Esophagus (tissue), 2 donors: ENCODE data around the gene VSNL1. TPM values are rescaled to one million over a fixed set of nuclear protein-coding genes. Genes with fewer than 3 reads are reported as not detected.
A peak's percentile ranks its signal among the peaks of the same experiment; 100 is the strongest.

Source experiments
- H3K27ac ChIP-seq, 2 donors: one replicate each; pipeline ENCODE4 v1.5.1; 2013; ENCODE audit warnings: low read depth in 2 of 2, mild to moderate bottlenecking in 2 of 2, inconsistent platforms in 1 of 2, low read length in 1 of 2, moderate library complexity in 1 of 2
- H3K27me3 ChIP-seq, 2 donors: one replicate each; pipeline ENCODE4 v1.6.1; 2013; ENCODE audit warnings: low read length in 2 of 2, control low read depth in 1 of 2, mild to moderate bottlenecking in 1 of 2; ENCODE audit not compliant: insufficient read depth in 2 of 2, control insufficient read depth in 1 of 2
- H3K36me3 ChIP-seq, 2 donors: one replicate each; pipeline ENCODE4 v1.6.1; 2013; ENCODE audit warnings: low read length in 1 of 2; ENCODE audit not compliant: control insufficient read depth in 2 of 2, insufficient read depth in 2 of 2
- H3K4me1 ChIP-seq, 2 donors: one replicate each; pipeline ENCODE4 v1.6.1; 2013; ENCODE audit warnings: low read length in 1 of 2; ENCODE audit not compliant: control insufficient read depth in 2 of 2, insufficient read depth in 2 of 2
- H3K4me3 ChIP-seq, 2 donors: one replicate each; pipeline ENCODE4 v1.5.1; 2013; ENCODE audit warnings: low read length in 2 of 2, mild to moderate bottlenecking in 2 of 2, low read depth in 1 of 2, moderate library complexity in 1 of 2
- H3K9me3 ChIP-seq, 2 donors: one replicate each; pipeline ENCODE4 v1.6.1; 2013; ENCODE audit warnings: mild to moderate bottlenecking in 2 of 2, low read depth in 1 of 2, low read length in 1 of 2, moderate library complexity in 1 of 2; ENCODE audit not compliant: control insufficient read depth in 2 of 2, insufficient read depth in 1 of 2
- WGBS, 2 donors: extraction: QIAGEN DNeasy Blood & Tissue Kit; methylation state at CpG; one replicate each; pipeline ENCODE4 v1.1.7; 2013; 5-methylcytosine and 5-hydroxymethylcytosine counted together
- polyA plus RNA-seq, 2 donors: library from polyadenylated mRNA; stranded (reverse); fragments of 200-250 nt; gene quantifications; one replicate each; pipeline ENCODE4 v1.2.3, GENCODE V29; 2013
- donor health status: healthy with polysubstance abuse.
- donor health status: Bipolar disorder and iron deficiency.

The VSNL1 gene
- polyA plus RNA-seq, 2 donors: 35.7 to 47.2 TPM

DNA sequence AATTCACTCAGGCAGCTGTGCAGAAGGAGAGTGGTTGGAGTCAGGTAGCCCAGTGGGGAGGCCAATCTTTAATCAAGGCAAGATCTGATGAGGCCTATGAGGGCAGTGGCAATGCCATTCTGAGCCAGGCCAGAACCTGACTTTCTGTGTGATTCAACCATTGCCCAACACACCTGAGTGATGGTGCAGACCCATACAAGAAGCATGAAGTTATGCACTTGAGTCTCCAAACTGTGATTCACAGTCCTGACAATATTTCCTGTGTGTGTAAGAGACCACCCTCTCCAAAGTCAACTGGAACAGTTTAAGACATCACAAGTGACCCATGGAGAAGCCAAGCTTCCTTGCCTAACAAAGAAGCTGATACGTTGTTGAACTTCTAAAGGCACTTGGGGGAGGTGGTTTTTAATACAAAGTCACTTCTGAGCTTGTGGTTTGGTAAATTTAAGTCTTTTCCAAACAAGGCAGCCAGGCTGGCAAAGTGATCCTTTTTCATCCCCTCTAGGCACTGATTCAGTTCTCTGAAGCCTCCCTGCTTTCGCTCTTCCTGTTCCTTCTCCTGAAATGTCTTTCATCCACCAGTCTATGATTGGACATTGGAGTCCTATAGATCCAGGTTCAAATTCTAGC is 49.0 kb downstream of the VSNL1 start:
- Histone ChIP-seq H3K27ac (peak overlapping the region; percentile 65 to 91), H3K4me1 (peaks cover 3% of the 10 kb centered on the region in 2 donors), H3K27me3 (no peaks in the 10 kb centered on the region), H3K9me3 (no peaks in the 10 kb centered on the region), H3K36me3 (no peaks in the 10 kb centered on the region), H3K4me3 (no peak overlapping the region)
- WGBS, 2 donors: 49 to 62% methylated on average over 2 of the region's 2 CpGs

DNA sequence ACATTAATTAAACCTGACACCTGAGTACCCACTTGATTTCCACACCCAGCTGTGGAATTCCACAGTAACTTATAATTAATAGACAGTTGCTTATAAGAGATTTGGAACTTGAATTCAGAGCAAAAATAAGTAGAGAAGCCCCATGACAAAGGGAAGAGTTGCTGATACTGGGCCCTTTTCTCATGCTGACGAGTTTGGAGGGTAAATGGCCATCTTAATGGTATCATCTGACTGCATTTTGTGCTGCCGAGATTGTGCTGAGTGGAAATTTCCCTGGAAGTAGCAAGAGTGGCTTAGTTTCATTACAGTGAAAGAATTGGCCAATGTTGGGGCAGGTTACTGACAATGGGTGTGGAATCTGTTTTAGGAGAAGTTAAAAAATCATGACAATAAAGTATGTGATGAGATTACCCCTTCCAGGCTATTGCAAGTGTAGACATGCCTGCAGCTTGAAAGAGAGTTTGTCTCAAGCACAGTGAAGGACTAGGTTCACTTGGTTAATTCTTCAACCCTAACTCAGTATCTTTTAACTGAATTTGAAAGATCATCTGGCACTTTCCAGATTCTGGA is 49.9 kb downstream of the VSNL1 start:
- no peaks in the 10 kb centered on the region for H3K36me3 ChIP-seq
- peaks cover 2 to 3% of the 10 kb centered on the region in 2 donors for H3K4me1 ChIP-seq
- no peaks in the 10 kb centered on the region for H3K9me3 ChIP-seq
- 43 to 64% methylated on average over 2 of the region's 2 CpGs for WGBS, 2 donors
- peak overlapping the region; percentile 85 to 88 for H3K27ac ChIP-seq
- H3K4me3 ChIP-seq: no peak overlapping the region
- H3K27me3 ChIP-seq: no peaks in the 10 kb centered on the region

DNA sequence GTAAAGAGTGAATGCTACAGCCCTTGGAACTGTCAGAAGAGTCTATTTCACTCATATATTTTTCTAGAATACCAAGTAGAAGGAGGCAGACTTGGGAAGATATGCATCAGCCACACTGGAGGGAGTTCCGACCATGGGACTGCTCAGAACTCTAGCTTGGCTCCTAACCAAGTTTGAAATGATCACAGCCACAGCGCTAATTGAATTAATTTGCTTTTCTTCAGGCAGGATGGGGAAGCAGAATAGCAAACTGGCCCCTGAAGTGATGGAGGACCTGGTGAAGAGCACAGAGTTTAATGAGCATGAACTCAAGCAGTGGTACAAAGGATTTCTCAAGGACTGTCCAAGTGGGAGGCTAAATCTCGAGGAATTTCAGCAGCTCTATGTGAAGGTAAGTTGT is 51.4 kb downstream of the VSNL1 start:
- Histone ChIP-seq H3K9me3 (no peaks in the 10 kb centered on the region), H3K4me3 (no peak overlapping the region), H3K27ac (peak overlapping the region; percentile 33 to 62), H3K36me3 (no peaks in the 10 kb centered on the region), H3K4me1 (peaks cover 1 to 3% of the 10 kb centered on the region in 2 donors), H3K27me3 (no peaks in the 10 kb centered on the region)
- WGBS, 2 donors: 74 to 79% methylated on average over 3 of the region's 3 CpGs

DNA sequence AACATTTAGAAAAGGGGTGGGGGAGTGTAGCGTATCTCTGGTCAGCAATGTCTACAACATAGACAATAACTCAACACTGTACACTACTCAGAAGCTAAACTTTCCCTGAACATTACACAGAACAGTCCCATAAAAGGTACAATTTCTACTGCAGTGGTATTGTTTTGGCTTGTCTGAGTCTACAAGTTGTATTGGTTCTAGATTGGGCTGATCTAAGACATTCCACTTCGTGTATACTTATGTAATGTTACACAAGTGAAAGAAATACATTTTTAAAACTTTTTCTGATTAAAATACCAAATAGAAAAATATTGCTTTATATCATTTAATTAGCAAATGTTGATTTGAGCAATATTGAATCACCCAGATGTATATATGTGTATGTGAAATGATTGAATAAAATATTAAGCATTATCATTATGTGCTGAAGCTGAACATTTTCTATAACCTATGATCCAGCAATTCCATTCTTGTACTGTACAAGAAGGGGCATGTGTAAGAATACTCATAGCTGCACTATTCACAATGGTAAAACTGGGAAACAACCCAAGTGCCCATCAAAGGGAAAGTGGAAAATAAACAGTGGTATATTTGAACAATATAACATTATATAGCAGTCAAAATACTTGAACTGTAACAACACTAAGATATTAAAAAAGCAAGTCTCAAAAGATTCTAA is 52.4 kb downstream of the VSNL1 start:
- Histone ChIP-seq H3K9me3 (no peaks in the 10 kb centered on the region), H3K36me3 (no peaks in the 10 kb centered on the region), H3K4me3 (no peak overlapping the region), H3K27ac (peak overlapping the region in 1 of 2 donors; percentile 67), H3K4me1 (peaks cover 0 to 3% of the 10 kb centered on the region in 2 donors), H3K27me3 (no peaks in the 10 kb centered on the region)
- WGBS, 2 donors: 51 to 72% methylated on average over 2 of the region's 2 CpGs

DNA sequence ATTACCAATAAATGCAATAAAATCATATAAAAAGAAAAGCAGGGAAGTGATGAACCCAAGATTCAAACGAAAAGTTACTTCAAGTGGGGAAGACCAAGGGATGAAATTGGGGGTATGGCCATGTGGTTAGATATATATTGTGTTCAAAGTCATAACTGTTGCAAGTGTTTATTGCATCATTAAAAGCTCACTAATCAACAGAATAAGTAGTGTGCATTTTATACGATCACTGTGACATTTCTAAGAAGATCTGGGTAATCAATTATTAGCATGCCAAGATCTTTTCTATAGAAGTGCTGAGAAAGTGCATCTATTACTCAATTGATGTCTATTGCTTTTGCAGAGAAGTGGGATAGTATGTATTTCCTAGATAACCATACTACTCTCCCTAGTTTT is 52.9 kb downstream of the VSNL1 start:
- H3K4me3 ChIP-seq: no peak overlapping the region
- H3K9me3 ChIP-seq: no peaks in the 10 kb centered on the region
- no peaks in the 10 kb centered on the region for H3K36me3 ChIP-seq
- no peaks in the 10 kb centered on the region for H3K27me3 ChIP-seq
- peak overlapping the region in 1 of 2 donors; percentile 63 for H3K27ac ChIP-seq
- WGBS, 2 donors: 55 to 60% methylated on average over 2 of the region's 2 CpGs
- H3K4me1 ChIP-seq: peaks cover 0 to 3% of the 10 kb centered on the region in 2 donors

DNA sequence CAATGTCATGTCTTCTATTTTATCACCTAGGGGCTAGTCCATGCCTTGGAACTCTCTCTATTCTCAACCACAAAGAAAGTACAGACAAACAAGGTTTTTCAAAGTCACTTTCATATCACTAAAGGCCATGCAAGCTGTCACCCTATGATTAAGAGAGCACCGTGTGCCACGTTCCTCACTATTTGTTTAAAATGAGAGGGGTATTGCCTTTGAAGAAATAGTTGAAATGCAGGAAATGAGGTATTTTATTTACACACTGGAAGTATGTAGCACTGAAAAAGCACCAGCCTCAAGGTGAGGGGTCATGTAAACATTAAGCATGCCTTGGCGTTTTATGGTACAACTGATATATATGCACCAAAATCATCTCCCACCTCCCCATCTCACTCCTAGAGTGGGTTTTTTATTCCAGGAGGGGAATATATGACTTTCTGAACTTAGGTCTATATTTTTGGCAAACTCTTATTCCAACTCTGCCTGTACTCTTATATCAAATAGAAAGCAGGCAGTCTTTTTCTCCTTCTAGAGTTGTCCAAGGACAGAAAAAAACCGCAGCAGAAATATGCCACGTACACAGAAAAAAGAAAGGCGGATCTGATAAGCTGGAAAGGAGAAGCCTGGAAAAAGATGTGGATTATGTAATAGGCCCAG is 53.5 kb downstream of the VSNL1 start:
- WGBS, 2 donors: 35 to 40% methylated on average over 6 of the region's 6 CpGs
- Histone ChIP-seq H3K36me3 (no peaks in the 10 kb centered on the region), H3K27ac (peak overlapping the region; percentile 31 to 63), H3K4me3 (no peak overlapping the region), H3K27me3 (no peaks in the 10 kb centered on the region), H3K9me3 (no peaks in the 10 kb centered on the region), H3K4me1 (peaks cover 0 to 3% of the 10 kb centered on the region in 2 donors)

DNA sequence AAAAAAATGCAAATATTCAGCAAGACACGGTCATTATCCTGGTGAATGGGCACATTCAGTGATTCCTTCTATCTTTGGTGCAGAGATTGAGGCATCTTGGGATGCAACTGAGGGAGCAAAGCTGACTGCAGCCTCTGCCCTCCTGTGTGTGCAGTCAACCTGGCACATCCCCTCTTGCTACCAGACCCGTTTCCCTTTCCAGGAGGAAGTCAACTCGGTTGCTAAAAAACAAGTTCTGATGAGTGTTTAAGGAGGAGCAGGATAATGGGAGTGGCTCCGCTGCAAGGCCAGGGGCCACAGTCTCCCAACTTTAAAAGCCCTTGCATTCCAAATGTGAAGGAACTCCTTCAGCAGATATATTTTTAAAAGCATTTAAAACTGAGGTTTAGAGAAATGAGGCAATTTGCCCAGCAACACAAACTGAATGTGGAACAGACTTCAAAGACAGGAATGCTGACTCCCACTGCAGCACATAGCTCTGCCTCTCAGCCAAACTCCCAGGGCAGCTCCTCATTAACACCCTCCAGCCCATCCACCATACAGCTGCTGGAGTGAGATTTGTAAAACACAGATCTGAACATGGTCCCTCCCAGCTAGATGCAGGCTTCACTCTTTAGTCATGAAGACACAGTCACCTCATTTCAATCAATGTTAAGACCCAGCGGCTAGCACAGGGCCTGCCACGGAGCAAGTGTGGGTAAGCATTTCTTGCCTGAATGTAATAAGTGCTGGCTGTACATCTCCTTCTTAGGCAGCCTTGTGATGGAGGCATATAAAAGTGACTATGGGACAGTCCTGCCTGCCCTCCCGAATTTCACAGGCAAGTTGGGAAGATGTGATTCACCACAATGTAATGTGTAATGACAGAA is 54.3 kb downstream of the VSNL1 start:
- 35 to 55% methylated on average over 7 of the region's 7 CpGs for WGBS, 2 donors
- peak overlapping the region; percentile 63 to 75 for H3K27ac ChIP-seq
- H3K4me1 ChIP-seq: peaks cover 0 to 3% of the 10 kb centered on the region in 2 donors
- no peaks in the 10 kb centered on the region for H3K9me3 ChIP-seq
- H3K36me3 ChIP-seq: no peaks in the 10 kb centered on the region
- H3K4me3 ChIP-seq: no peak overlapping the region
- no peaks in the 10 kb centered on the region for H3K27me3 ChIP-seq

DNA sequence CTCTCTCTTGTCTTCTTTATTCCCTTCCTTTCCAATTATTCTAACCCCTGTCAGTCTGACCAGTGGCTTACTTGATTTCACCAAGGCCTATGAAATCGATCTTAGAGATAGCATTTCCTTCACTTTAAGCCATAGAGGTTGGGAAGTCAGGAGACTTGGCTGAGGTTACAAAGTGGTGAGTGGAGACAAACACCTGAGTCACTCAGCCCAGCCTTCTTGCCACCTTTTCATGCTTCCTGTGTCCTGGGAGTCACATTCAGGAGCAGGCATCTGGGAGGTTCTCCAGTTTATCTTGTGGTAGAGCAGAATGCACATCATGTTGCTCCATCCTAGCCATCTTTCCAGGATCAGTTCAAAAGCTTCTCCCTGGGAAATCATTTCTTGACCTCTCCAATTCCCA is 59.1 kb downstream of the VSNL1 start:
- no peaks in the 10 kb centered on the region for H3K9me3 ChIP-seq
- no peaks in the 10 kb centered on the region for H3K27me3 ChIP-seq
- H3K4me1 ChIP-seq: peaks cover under 1 to 2% of the 10 kb centered on the region in 2 donors
- 55 to 67% methylated on average over 1 of the region's 1 CpG for WGBS, 2 donors
- no peak overlapping the region for H3K27ac ChIP-seq
- no peak overlapping the region for H3K4me3 ChIP-seq
- H3K36me3 ChIP-seq: no peaks in the 10 kb centered on the region

DNA sequence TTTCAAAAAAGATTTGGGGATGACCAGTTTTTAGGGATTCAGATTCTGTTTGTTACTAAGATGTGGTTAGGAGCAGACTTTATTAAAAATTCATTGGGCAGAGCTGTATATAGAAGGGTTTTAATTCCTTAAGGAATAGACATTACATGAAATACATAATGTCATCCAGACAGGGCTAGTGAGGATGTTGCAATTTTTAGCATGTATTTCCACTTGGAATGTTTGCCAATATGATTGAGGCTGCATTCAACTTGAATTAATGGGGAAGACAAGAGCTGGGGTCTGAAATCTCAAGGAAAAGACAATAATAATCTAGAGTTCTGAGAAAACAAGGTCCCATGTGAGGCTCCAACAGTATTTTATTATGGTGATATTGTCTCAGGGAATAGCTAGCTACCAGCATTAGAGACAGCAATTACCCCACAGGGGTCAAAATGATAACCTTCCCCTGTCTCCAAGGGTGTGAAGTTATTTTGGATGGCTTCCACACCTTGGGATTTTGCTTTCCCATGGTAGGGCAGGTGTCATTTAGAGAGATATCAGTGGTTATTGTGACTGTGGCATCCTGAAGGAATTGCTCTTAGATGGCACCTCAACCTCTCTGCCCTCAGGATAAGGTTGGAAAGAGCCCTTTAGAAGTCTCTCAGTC is 60.2 kb downstream of the VSNL1 start:
- Histone ChIP-seq H3K27me3 (no peaks in the 10 kb centered on the region), H3K27ac (no peak overlapping the region), H3K36me3 (no peaks in the 10 kb centered on the region), H3K4me1 (peaks cover 0 to 2% of the 10 kb centered on the region in 2 donors), H3K4me3 (no peak overlapping the region), H3K9me3 (no peaks in the 10 kb centered on the region)
